GM21360 (cell line): ENCODE data around the gene NOS1AP.

Experiments
- ATAC-seq: cut with Tn5 transposase; IDR thresholded peaks from one replicate; pipeline ENCODE4 v1.9.1; 2021; ENCODE audit warnings: mild to moderate bottlenecking, moderate library complexity; ENCODE audit not compliant: unreplicated experiment

NOS1AP gene

DNA sequence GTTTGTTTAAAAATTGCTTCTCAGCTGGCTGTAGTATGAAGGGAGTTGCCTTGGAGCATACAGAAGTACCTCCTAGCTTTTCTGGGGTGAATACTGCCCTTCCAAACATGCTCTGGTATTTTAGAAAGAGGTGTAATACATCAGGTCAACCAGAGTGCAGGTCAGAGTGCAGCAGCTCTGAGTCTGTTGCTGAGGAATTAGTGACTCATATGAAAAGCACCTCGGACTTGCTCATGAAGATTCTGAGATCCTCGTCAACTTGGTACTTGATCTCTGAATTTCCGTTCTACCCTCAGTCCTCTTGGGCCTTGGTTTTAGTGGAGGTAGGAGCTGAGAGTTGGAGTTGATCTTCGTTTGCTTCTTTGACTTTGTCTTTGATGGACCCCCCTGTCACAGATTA is 67.3 kb downstream of the NOS1AP start:
- no peak for ATAC-seq

DNA sequence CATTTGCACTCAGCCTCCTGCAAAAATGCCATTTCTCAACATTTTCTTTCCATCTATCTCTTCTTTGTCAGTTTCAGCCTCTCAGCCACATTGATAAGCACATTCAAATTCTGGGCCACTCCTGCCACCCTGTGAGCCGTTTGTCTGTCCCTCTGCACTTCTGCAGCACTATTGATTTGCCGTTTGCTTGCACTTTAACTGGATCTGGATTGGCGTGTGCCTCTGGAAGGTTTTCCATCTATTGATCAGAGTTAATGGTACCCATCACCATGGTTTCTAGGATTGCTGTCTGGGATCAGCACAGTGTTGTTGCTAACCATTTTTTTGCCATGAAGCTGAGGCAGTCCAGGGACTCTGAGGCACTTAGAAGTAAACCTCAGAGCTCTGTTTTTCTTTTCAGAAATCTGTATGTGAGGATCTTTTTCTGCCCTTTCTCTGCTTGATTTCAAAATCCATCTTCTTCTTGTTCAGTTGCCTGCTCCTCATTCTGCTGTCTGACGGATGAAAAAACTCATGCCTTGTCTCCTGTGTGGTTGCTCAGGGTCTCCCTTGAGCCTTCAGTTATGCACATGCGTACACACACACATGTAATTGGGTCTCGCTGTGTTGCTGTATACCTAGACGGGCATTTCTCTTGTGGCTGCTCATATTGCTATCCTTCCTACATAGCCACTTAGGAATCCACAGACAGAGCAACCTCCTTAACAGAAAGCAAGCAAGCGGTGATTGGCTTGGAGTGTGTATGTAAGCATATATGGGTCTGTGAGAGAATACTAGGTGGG is 67.9 kb downstream of the NOS1AP start:
- ATAC-seq, result no peak

DNA sequence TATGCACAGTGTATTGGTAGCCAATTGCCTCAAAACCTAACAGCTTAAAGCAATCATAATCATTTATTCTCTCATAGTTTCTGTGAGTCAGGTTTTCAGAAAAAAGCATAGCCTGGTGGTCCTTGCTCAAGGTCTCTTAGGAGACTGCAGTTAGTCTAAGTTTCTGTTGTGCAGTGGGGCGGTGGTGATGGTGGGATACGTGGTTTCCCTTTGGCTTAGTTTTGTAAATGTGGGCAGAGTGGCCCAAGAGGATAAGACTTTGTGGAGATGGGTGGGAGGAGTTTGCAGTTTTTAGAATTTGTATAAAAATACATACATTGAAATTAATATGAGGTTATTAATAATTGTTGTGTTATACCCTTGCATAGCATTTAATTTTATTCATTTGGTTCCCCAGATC is 68.6 kb downstream of the NOS1AP start:
- no peak for ATAC-seq

DNA sequence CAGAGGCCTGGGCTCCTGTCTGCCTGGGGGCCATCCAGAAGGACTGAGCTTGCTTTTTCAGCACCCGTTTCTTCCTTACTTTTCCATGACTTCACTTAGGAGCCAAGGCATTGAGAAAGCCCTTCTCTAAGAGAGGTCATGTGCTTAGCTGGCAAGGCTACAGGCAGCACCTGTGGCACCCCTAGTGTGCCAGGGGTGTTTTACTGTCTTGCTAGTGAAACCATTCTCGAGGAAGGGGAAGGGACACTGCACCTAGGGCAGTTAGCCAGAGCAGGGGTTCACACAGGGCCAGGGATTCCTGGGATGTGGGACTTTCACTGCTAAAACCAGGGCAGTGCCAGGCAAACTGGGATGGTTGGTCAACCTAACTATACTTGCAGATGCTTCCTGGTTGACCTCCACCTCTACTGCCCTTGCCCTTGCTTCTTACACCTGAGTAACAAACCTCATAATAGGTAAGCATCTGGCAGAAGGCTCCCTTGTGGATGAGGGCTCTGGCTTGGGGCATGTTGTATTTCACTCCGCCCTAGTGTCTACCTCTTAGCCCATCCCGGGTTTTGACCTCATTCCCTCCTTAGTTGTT is 69.2 kb downstream of the NOS1AP start:
- ATAC-seq, result no peak

- no peak for ATAC-seq
Observed at GRCh38 chr1:162139211-162139610, 69.7 kb downstream of the NOS1AP start.

GRCh38 chr1:162141281-162142054 is 72.0 kb downstream of the NOS1AP start:
- no peak for ATAC-seq

- ATAC-seq, result no peak
Observed at GRCh38 chr1:162142968-162143367, 73.5 kb downstream of the NOS1AP start.

DNA sequence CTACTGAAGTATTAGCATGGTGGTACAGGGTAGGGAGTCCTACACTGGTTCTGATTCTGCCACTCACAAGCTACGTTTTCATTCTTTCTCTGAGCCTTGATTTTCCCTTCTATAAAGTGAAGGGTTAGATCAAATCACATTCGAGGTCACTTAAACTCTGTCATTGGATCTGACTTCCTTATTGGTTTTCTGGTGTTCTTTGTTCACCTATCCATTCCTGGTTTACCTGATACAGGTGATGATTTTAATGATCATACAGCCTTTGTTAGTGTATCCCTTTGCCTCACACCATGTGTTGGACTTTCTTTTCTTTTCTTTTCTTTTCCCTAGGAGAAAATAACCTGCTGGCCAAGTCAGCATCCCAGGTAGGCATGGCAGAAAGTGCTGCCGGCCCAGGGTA is 74.8 kb downstream of the NOS1AP start:
- ATAC-seq, result no peak

GRCh38 chr1:162144853-162145252 is 75.4 kb downstream of the NOS1AP start:
- ATAC-seq, result no peak

DNA sequence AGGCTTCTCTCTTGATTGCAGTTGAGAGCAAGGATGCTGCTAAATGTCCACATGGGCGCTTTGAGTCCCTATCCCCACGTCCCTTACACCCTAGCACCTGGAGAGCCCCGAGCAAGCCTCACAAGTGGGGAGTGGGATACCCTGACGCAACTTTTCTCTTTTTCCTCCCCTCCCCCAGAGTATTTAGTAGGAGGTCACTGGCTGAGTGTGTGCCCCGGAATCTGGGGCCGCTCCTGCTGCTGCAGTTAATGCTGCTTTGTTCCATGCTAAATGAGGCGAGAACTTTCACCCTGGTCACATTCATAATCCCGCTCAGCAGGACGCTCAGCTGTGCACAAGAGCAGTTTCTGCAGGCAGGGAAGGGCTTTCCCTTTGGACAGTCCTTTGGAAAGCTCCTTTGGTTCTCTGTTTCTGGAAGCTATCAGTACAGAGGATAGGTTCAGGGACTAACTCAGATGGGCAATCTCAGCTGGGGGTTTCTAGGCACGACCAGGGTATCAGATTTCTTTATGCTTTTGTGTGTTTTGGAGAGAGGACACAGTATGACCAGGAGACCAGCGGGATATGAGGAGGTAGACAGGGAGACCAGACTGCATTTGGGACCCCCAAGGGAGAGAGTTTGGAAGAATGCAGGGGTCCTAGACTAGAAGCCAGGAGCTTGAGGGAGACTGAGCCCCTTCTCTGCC is 75.9 kb downstream of the NOS1AP start:
- no peak for ATAC-seq

DNA sequence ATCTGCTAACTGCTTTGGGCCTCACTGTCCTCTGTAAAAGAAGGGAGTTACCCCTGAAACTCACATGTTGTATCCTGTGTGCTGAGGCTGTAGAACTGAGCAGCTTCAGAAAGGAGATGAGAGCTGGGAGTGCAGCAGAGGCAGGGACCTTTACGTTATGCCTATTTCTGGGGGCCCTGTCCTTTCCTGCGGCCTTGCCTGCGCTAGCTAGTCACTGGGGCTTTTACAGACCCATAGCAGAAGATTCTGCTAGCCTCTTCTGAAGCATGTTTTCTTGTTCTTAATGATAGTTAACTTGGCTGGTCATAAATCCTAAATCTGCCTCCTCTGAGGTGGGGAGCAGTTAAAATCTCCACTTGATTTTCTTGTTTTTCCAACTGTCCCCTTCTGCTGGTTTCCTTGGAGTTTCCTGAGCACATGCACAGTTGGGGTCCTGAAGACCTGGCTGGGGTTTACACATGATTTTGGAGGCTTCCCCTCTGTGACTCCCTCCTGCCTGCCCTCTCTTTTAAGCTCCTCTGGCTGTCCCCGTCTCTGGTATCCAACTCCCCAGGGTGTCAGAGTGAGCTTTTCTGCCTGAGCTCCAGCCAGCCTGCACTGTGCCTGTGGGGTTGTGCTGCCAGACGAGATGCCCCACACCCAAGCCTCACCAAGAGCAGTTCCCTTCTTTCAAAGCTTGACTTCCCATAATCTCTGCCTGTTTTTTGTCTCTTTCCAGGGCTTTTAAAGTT is 76.6 kb downstream of the NOS1AP start:
- no peak for ATAC-seq

- ATAC-seq, result no peak
Observed at GRCh38 chr1:162147760-162148159, 78.3 kb downstream of the NOS1AP start.

GRCh38 chr1:162150112-162150511 is 80.6 kb downstream of the NOS1AP start:
- ATAC-seq, result no peak

GRCh38 chr1:162151900-162152829 is 82.7 kb downstream of the NOS1AP start:
- ATAC-seq, result no peak

DNA sequence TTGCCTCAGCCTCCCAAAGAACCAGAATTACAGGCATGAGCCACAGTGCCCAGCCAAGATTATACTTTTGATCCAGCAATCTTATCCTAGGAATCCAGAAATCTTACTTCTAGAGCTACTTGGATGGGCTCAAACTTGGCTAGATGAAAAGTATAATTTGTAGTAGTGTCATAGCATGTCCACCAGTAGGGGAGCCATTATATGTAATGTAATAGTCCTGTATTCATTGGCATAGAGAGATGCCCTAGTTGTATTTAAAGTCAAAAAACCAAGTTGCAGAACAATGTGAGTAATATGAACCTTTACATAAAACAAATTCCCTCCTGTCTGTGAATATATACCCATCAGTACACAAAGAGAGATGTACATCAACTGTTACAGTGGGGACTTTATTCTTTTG is 83.9 kb downstream of the NOS1AP start:
- ATAC-seq, result no peak

GRCh38 chr1:162157469-162157868 is 88.0 kb downstream of the NOS1AP start:
- no peak for ATAC-seq

GRCh38 chr1:162158624-162159271 is 89.3 kb downstream of the NOS1AP start:
- no peak for ATAC-seq

GRCh38 chr1:162159515-162159914 is 90.0 kb downstream of the NOS1AP start:
- ATAC-seq, result no peak

GRCh38 chr1:162161916-162162550 is 92.5 kb downstream of the NOS1AP start:
- no peak for ATAC-seq
